WERI-Rb-1 (cell line): ENCODE measurements around the gene HOXA10.

Source experiments
- DNase-seq: peaks from one replicate; pipeline ENCODE4 v3.0.0-alpha.2; 2020
- H3K27ac ChIP-seq: fragments of 250-450 bp; sonication (Bioruptor Pico); 2 replicates; pipeline ENCODE4 v1.5.1; 2020; ENCODE audit warnings: mild to moderate bottlenecking, moderate library complexity
- H3K27me3 ChIP-seq: fragments of 250-450 bp; sonication (Bioruptor Pico); 2 replicates; pipeline ENCODE4 v1.5.1; 2021; ENCODE audit warnings: mild to moderate bottlenecking, low read depth, moderate library complexity; ENCODE audit not compliant: insufficient read depth, severe bottlenecking
- H3K36me3 ChIP-seq: fragments of 250-450 bp; sonication (Bioruptor Pico); 2 replicates; pipeline ENCODE4 v1.5.1; 2020; ENCODE audit warnings: mild to moderate bottlenecking, moderate library complexity
- H3K4me3 ChIP-seq: 2 replicates; pipeline ENCODE4 v1.5.1; 2011; ENCODE audit warnings: low read depth, mild to moderate bottlenecking, control low read depth, low read length
- H3K9me3 ChIP-seq: fragments of 250-450 bp; sonication (Bioruptor Pico); 2 replicates; pipeline ENCODE4 v1.5.1; 2021; ENCODE audit warnings: mild to moderate bottlenecking, moderate library complexity; ENCODE audit not compliant: severe bottlenecking
- CTCF ChIP-seq: IDR thresholded peaks from 2 replicates; pipeline ENCODE4 v1.5.1; 2011; ENCODE audit warnings: low read depth, mild to moderate bottlenecking, control low read depth, inconsistent platforms, low read length

The HOXA10 gene

DNA sequence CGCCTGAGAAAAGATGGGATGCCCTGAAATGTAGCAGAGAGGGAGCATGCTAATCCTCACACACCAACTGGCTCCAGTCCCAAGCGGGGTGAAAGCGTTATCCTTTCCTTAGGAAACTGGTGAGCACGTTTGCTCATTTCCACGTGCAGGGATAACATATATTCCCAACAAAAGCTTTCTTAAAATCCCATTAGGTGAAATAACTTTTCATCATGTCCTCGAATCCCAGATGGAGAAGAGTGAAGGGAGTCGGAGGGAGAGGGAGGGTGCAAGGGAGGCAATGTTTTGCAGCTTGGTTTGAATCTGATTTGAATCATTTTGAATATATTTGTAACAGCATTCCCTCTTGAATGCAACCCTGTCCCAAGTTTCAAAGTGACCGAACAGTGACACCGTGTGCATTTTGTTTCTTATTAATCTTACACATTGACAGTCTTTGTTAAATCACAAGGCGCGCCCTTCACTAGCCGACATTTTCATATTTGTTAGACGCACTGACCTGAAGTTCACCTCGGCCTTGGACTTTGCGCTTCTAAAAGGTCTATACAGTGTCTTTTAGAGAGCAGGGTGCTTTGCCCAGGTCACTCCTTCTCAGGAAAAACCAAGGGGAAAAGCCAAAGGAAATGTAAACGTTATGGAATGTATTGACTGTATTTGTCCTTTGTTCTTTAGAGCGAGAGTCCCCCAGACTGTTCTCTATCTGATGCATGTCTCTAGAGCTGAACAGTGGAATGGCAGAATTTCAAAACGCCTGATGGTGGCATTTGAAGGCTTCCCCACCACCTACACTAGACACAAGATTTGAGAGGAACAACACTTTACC lies 40.5 kb downstream of the HOXA10 start:
- Histone ChIP-seq H3K9me3 (no peaks in the 10 kb centered on the region), H3K36me3 (no peaks in the 10 kb centered on the region), H3K27ac (no peak overlapping the region), H3K27me3 (peaks cover 46% of the 10 kb centered on the region), H3K4me3 (no peak overlapping the region)
- no peak for TF ChIP-seq CTCF
- no peak for DNase-seq

DNA sequence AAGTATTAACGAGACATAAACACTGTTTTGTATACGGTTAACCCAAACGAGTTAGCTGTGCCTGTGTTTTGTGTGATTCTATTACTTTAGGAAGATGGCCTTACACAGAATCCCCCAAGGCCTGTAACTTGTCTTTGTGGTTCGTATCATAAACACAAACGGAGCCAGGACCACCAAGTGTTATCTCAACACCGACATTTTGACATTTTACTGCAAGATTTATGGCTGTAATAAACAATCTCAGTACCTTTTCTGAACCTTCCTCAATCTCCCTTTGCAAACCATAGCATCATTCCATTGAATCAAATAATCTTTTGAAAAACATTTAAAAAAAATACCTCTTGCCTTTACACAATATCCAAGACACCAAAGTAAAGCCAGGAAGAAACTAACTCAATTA lies 41.1 kb downstream of the HOXA10 start:
- no peak for TF ChIP-seq CTCF
- Histone ChIP-seq H3K27me3 (peaks cover 46% of the 10 kb centered on the region), H3K36me3 (no peaks in the 10 kb centered on the region), H3K9me3 (no peaks in the 10 kb centered on the region), H3K27ac (no peak overlapping the region), H3K4me3 (no peak overlapping the region)
- no peak for DNase-seq

DNA sequence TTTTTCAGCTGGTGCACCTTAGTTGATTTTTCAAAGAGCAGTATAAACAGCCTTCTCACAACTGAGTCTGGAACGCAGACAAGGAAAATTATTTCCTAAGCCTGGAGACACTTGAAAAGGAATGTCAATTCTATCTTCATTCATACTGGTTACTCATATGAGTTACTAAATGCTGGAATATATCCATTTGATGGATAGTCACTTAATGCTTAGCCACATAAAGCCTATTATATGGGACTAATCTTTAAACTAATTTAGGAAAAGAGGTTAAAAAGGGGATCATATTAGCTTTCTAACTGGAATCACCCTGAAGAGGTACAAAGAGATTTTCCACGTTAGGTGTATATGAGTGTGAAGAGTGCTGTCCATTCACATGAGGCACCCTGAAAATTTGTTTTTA lies 41.9 kb downstream of the HOXA10 start:
- Histone ChIP-seq H3K9me3 (no peaks in the 10 kb centered on the region), H3K4me3 (no peak overlapping the region), H3K36me3 (no peaks in the 10 kb centered on the region), H3K27ac (no peak overlapping the region), H3K27me3 (peaks cover 47% of the 10 kb centered on the region)
- DNase-seq, result no peak
- no peak for TF ChIP-seq CTCF

DNA sequence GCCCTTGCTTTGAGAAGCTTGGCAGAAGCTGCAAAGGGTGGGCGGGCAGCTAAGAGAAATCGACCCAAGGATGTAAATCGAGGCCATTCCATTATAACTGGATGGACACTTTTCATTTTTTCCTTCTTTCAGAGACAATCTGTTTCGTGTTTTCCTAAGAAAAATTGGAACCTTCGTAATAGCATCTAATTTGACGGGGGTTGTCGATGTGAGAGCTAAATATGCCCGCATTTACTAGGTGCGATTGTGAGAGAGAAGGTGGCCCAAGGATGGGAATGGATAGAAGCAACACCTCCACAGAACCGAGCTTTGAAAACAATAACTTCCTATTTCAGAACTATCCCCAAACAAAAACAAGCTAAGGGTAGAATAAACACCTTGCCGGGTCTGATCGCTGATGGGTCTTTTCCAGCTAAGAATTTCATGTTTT lies 42.7 kb downstream of the HOXA10 start:
- peaks cover 43% of the 10 kb centered on the region for H3K27me3 ChIP-seq
- H3K9me3 ChIP-seq, result no peaks in the 10 kb centered on the region
- TF ChIP-seq CTCF, result no peak
- no peak for DNase-seq
- H3K27ac ChIP-seq, result peak overlapping the region; percentile 67
- no peaks in the 10 kb centered on the region for H3K36me3 ChIP-seq
- peak overlapping the region; percentile 46 for H3K4me3 ChIP-seq

DNA sequence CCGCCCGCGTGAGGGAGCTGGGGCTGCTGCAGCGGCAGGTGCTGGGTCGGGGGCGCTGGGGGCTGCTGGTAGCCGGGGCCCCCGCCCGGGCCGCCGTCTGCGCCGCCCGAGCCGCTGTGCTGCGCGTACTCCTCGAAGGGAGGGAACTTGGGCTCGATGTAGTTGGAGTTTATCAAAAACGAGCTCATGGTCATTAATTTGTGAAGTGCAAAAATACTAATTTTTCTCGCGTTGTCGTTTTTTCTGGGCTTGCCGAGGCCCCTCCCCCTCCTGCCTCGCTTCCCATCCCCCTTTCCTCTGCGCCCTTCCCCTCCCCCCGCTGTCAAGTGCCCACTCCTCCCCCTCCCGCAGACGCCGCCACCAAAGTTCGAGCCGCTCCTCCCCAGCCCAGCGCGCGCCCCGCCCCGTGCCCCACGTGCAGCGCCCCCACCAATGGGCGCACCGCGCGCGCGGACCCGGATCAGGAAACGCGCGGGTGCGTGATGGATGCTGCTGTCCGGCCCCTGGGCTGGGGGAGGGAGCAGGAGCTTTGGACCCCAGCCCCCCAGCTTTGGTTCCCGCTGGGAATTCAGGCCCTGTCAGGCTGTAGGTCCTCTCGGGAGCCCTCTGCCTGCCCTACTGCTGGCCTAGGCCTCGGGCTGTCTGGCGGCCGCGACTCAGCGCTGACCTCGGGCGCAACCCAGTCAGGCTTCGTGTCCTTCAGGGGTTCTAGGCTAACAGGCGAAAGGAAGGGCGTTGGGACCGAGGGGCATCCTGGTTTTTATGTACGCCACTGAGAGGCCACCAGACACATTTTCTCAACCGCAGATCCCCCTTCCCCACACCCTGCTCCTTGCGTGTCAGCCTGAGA lies 43.4 kb downstream of the HOXA10 start, which contains the start of gene HOXA4:
Gene HOXA4, minus strand, starts transcription at position 218 of the 850 bp plus-strand sequence. Its CDS starts 24 bp downstream, at position 194.
- H3K36me3 ChIP-seq, result no peaks in the 10 kb centered on the region
- DNase-seq, result peak; percentile 91
- H3K27ac ChIP-seq, result peak within 1 kb of the TSS; percentile 82
- H3K9me3 ChIP-seq, result no peaks in the 10 kb centered on the region
- peak within 1 kb of the TSS; percentile 46 for H3K4me3 ChIP-seq
- H3K27me3 ChIP-seq, result peaks cover 40% of the 10 kb centered on the region
- TF ChIP-seq CTCF, result no peak
